SU-DHL-6 (cell line): ENCODE measurements around the gene PSMF1.

ENCODE experiments used
- EZH2phosphoT487 ChIP-seq: fragments of 200-600 bp; sonication (generic), shearing (Covaris generic); conservative IDR thresholded peaks from 2 replicates; pipeline ENCODE4 v1.6.1; 2018; ENCODE audit warnings: mild to moderate bottlenecking, antibody characterized with exemption, low read length, moderate library complexity, mixed read lengths
- TF ChIP-seq, protein P1 (sequence below): fragments of 200-600 bp; sonication (generic); IDR thresholded peaks from one replicate; pipeline ENCODE4 v1.5.1; 2017; ENCODE audit warnings: antibody characterized with exemption, mild to moderate bottlenecking, low read length, moderate library complexity; ENCODE audit not compliant: insufficient read depth, poor library complexity, severe bottlenecking

DNA sequence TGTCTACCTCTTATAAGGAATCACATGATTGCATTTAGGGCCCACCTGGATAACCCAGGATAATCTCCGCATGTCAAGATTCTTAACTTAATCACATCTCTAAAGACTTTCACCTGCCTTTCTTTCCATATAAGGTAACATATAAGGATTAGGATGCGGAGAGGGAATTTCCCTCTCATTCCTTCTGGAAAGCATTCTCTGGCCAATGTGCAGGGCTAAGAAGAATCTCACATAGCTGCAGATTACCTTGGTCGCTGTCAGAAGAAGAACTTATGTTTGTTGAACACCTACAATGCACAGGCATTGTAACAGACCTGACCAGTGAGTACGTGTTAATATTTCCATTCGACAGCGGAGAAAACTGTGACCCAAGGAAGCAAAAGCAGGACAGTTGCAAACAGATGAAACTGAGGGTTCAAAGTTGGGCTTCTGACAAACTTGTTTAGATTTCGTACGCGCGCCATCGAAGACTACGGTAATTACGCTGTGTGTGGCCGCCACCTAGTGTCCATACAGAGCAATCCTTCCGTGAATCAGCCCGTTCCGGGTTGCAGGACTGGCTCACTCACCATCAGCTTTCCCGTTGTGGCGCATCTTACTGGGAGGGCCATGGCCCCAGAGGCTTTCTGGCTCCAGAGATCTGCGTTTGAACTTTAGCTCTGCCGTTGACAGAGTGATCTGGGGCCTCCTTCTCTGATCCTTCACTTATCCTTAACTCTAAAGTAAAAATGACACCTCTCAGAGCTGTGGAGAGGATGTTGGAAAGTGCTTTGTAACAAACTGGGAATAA, 94.4 kb downstream of the PSMF1 start:
- TF ChIP-seq, protein P1, sequence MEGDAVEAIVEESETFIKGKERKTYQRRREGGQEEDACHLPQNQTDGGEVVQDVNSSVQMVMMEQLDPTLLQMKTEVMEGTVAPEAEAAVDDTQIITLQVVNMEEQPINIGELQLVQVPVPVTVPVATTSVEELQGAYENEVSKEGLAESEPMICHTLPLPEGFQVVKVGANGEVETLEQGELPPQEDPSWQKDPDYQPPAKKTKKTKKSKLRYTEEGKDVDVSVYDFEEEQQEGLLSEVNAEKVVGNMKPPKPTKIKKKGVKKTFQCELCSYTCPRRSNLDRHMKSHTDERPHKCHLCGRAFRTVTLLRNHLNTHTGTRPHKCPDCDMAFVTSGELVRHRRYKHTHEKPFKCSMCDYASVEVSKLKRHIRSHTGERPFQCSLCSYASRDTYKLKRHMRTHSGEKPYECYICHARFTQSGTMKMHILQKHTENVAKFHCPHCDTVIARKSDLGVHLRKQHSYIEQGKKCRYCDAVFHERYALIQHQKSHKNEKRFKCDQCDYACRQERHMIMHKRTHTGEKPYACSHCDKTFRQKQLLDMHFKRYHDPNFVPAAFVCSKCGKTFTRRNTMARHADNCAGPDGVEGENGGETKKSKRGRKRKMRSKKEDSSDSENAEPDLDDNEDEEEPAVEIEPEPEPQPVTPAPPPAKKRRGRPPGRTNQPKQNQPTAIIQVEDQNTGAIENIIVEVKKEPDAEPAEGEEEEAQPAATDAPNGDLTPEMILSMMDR, result peak; percentile 58
- no peak for TF ChIP-seq EZH2phosphoT487
